Lower lobe of right lung (tissue), 2 donors: Measurements from ENCODE around the gene BRSK1. TPM values are rescaled to one million over a fixed set of nuclear protein-coding genes. Genes with fewer than 3 reads are reported as not detected.
A peak's percentile ranks its signal among the peaks of the same experiment; 100 is the strongest.

ENCODE experiments used
- ATAC-seq, 2 donors: fragments of 200-7000 bp; cut with Tn5 transposase; one replicate each; pipeline ENCODE4 v1.9.1; 2020 to 2022; ENCODE audit warnings: mild to moderate bottlenecking in 2 of 2, moderate library complexity in 2 of 2
- DNase-seq: peaks from one replicate; pipeline ENCODE4 v3.0.0-alpha.2; 2020
- H3K27ac ChIP-seq: fragments of 200-600 bp; one replicate; pipeline ENCODE4 v1.8.0; 2022
- H3K27me3 ChIP-seq: fragments of 200-600 bp; one replicate; pipeline ENCODE4 v1.8.0; 2022; ENCODE audit warnings: low read depth
- H3K36me3 ChIP-seq: fragments of 200-600 bp; one replicate; pipeline ENCODE4 v1.8.0; 2022; ENCODE audit warnings: mild to moderate bottlenecking
- H3K4me1 ChIP-seq: fragments of 200-600 bp; one replicate; pipeline ENCODE4 v1.8.0; 2022
- H3K4me3 ChIP-seq: fragments of 200-600 bp; one replicate; pipeline ENCODE4 v1.8.0; 2022; ENCODE audit warnings: mild to moderate bottlenecking
- H3K9me3 ChIP-seq: fragments of 200-600 bp; one replicate; pipeline ENCODE4 v1.8.0; 2022
- CTCF ChIP-seq: fragments of 200-600 bp; IDR thresholded peaks from one replicate; pipeline ENCODE4 v1.8.0; 2022; ENCODE audit warnings: antibody characterized with exemption, mild to moderate bottlenecking
- intact Hi-C: fragments of 100-400 bp; cut with DNase I; formaldehyde crosslinking; loops from one replicate; pipeline ENCODE4 v1.11.0; 2022
- total RNA-seq: library from RNA; stranded (reverse); fragmentation: NEBNext Ultra II Directional; extraction: Animal tissue kit (Norgen Biotek cat#: 25700); gene quantifications from one replicate; pipeline ENCODE4 v1.2.1, GENCODE V29; 2021
- donor health status: DM: no; HTN: yes; CAD: no; lungs with severe emphysema.

Gene BRSK1
- total RNA-seq, 1 donor from 2014 or later, result 1.0 TPM

- H3K27ac ChIP-seq, result no peak overlapping the region
- peaks cover 8% of the 10 kb centered on the region for H3K4me1 ChIP-seq
- no peaks in the 10 kb centered on the region for H3K36me3 ChIP-seq
- intact Hi-C loops, result no loop called here
- TF ChIP-seq CTCF, result no peak
- H3K27me3 ChIP-seq, result no peaks in the 10 kb centered on the region
- ATAC-seq (no peak), DNase-seq (no peak)
- no peak overlapping the region for H3K4me3 ChIP-seq
- no peaks in the 10 kb centered on the region for H3K9me3 ChIP-seq
These were observed 21.2 kb downstream of the BRSK1 start for GRCh38 chr19:55304980-55305379.

- Histone ChIP-seq H3K4me1 (peaks cover 8% of the 10 kb centered on the region), H3K27ac (no peak overlapping the region), H3K36me3 (no peaks in the 10 kb centered on the region), H3K27me3 (no peaks in the 10 kb centered on the region), H3K4me3 (no peak overlapping the region), H3K9me3 (no peaks in the 10 kb centered on the region)
- intact Hi-C loops, result no loop called here
- TF ChIP-seq CTCF, result no peak
- no peak for DNase-seq
- ATAC-seq, result peak; percentile 28 to 50
These were observed 21.7 kb downstream of the BRSK1 start for GRCh38 chr19:55305491-55305890.

- ATAC-seq (no peak), DNase-seq (no peak)
- H3K27me3 ChIP-seq, result no peaks in the 10 kb centered on the region
- no peaks in the 10 kb centered on the region for H3K9me3 ChIP-seq
- H3K4me1 ChIP-seq, result peaks cover 8% of the 10 kb centered on the region
- intact Hi-C loops, result no loop called here
- no peak for TF ChIP-seq CTCF
- no peak overlapping the region for H3K27ac ChIP-seq
- no peak overlapping the region for H3K4me3 ChIP-seq
- H3K36me3 ChIP-seq, result no peaks in the 10 kb centered on the region
These were observed 22.3 kb downstream of the BRSK1 start for GRCh38 chr19:55305983-55306562.

GRCh38 chr19:55306712-55307111 is 22.9 kb downstream of the BRSK1 start:
- intact Hi-C loops, result no loop called here
- Histone ChIP-seq H3K27ac (no peak overlapping the region), H3K4me3 (no peak overlapping the region), H3K4me1 (peaks cover 4% of the 10 kb centered on the region), H3K36me3 (no peaks in the 10 kb centered on the region), H3K27me3 (no peaks in the 10 kb centered on the region), H3K9me3 (no peaks in the 10 kb centered on the region)
- TF ChIP-seq CTCF, result no peak
- ATAC-seq, result no peak
- no peak for DNase-seq

GRCh38 chr19:55308281-55308680 is 24.5 kb downstream of the BRSK1 start:
- Histone ChIP-seq H3K36me3 (no peaks in the 10 kb centered on the region), H3K27ac (no peak overlapping the region), H3K9me3 (no peaks in the 10 kb centered on the region), H3K4me3 (no peak overlapping the region), H3K4me1 (no peaks in the 10 kb centered on the region), H3K27me3 (no peaks in the 10 kb centered on the region)
- no peak for TF ChIP-seq CTCF
- DNase-seq (no peak), ATAC-seq (no peak)
- intact Hi-C loops, result no loop called here
